MM.1S (cell line): ENCODE measurements around the gene C12orf60.

ENCODE experiments used
- EZH2 ChIP-seq: fragments of 300-600 bp; sonication (generic); optimal IDR thresholded peaks from 2 replicates; pipeline ENCODE3; 2017; ENCODE audit warnings: low read depth, mild to moderate bottlenecking, antibody characterized with exemption, low read length, mixed read lengths
- EZH2phosphoT487 ChIP-seq: fragments of 300-600 bp; sonication (generic); IDR thresholded peaks from 2 replicates; pipeline ENCODE4 v1.6.1; 2018; ENCODE audit warnings: antibody characterized with exemption, low read length
- TF ChIP-seq, protein P1 (sequence below): fragments of 300-600 bp; sonication (generic); IDR thresholded peaks from 2 replicates; pipeline ENCODE4 v1.5.1; 2016; ENCODE audit warnings: antibody characterized with exemption, low read length, mixed read lengths

DNA sequence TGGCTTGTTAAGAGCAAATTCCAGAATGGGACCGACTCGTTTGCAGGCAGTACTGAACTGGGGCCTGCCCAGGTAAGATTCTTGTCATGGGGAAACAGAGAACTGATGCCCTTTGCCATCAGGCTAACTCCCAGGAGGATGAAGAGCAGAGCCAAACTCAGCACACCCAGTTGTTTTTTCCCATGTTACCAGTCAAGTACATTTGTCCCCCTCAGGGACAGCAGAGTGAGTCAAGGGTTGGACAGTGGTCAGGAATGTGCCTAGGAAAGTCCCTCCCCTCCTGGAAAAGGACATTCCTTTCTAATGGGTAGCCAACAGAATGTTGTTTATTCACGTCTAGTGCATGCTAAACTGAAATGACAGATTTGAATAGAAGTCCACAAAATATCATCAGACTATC, 38.3 kb downstream of the C12orf60 start:
- TF ChIP-seq, protein P1, sequence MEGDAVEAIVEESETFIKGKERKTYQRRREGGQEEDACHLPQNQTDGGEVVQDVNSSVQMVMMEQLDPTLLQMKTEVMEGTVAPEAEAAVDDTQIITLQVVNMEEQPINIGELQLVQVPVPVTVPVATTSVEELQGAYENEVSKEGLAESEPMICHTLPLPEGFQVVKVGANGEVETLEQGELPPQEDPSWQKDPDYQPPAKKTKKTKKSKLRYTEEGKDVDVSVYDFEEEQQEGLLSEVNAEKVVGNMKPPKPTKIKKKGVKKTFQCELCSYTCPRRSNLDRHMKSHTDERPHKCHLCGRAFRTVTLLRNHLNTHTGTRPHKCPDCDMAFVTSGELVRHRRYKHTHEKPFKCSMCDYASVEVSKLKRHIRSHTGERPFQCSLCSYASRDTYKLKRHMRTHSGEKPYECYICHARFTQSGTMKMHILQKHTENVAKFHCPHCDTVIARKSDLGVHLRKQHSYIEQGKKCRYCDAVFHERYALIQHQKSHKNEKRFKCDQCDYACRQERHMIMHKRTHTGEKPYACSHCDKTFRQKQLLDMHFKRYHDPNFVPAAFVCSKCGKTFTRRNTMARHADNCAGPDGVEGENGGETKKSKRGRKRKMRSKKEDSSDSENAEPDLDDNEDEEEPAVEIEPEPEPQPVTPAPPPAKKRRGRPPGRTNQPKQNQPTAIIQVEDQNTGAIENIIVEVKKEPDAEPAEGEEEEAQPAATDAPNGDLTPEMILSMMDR: no peak
- TF ChIP-seq EZH2 (no peak), EZH2phosphoT487 (no peak)
